Measurements from ENCODE around the gene NUTM1. TPM values are rescaled to one million over a fixed set of nuclear protein-coding genes. Genes with fewer than 3 reads are reported as not detected.
"Not testable (repeated sequence)": the region's sequence is repeated elsewhere in the genome, so short reads cannot be mapped to it uniquely, and the experiment has no call there.

The NUTM1 gene
- total RNA-seq, 1 donor from 2014 or later = not detected

DNA sequence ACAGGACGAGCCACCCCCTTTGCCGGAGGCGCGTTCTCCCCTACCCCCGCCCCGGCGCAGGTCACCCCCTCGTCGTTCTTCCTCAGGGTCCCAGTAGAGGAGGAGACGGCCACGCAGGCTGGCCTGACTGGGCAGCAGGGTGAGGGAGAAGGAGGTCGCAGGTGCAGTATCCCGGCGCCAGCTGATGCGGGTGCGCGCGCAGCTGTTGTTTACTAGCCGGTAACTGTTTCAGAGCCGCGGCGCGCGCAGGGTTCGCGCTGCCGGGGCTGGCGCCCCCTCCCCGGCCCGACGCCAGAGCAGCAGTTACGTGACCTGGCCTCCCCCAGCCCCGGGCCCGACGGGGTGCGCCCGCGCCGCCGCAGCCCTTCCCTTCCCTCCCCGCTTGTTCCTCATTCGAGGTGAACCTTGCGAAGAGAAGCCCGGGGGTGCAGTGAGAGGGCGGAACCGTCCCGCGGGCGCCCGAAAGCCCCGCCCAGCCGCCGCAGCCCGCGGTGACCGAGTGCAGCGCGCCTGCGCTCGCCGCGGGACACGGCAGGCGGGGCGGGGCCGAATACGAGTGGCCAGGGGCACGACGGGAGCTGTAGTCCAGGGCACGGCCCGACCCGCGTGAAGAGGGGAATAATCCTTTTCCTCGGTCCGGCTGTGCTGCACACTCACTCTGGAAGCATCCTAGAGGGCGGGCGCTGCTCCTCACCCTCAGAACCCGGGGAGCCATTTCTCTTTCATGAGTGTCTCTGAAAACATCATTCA is 5.4 kb upstream of the NUTM1 start, which contains the start of gene SLC12A6:
SLC12A6 (minus strand) TSS at position 225 of the 750 bp plus-strand sequence. CDS start 1,101 bp downstream, outside the sequence.
- DNase-seq (ENCODE audit: low spot score) = peak; percentile 94

DNA sequence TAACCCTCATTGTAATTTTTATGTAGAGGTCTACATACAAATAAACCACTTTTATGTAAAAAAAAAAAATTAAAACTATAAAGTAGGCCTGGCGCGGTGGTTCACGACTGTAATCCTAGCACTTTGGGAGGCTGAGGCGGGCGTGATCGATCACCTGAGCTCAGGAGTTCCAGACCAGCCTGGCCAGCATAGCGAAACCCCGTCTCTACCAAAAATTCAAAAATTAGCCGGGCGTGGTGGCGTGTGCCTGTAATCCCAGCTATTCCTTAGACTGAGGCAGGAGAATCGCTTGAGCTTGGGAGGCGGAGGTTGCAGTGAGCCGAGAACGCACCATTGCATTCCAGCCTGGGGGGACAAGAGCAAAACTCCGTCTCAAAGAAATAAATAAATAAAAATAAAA is 4.8 kb upstream of the NUTM1 start:
- DNase-seq (ENCODE audit: low spot score) = no peak

DNA sequence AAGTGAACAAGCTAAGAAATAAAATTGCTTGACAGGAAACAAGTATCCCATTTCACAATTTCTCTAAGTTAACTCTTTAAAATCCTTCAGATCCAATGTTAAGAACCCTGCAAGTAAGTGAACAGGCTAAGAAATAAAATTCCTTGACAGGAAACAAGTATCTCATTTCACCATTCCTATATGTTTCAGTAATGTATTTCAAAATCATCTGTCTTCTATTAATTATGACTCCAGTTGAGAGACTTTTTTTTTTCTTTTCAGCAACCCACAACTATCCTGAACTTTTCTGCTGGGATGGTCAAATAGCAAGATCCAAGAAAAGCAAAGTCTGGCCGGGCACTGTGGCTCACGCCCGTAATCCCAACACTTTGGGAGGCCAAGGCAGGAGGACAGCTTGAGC is 3.2 kb upstream of the NUTM1 start:
- no peak for DNase-seq (ENCODE audit: low spot score)

- DNase-seq (ENCODE audit: low spot score) = no peak
These were observed 1.5 kb upstream of the NUTM1 start for GRCh38 chr15:34341381-34342212.

DNA sequence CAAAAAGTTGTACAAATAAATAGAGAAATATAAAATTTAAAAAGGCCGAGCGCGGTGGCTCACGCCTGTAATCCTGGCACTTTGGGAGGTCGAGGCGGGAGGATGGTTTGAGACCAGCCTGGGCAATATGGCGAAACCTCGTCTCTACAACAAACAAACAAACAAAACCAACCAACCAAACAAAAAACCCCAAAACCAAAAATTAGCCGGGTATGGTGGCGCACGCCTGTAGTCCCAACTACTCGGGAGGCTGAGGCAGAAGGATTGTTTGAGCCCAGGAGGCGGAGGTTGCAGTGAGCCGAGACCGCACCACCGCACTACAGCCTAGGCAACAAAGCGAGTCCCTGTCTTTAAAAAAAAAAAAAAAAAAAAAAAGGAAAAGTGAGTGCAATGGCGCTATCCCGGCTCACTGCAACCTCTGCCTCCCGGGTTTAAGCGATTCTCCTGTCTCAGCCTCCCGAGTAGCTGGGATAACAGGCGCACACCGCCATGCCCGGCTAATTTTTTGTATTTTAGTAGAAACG is 840 bp upstream of the NUTM1 start:
- not testable (repeated sequence) for DNase-seq (ENCODE audit: low spot score)

DNA sequence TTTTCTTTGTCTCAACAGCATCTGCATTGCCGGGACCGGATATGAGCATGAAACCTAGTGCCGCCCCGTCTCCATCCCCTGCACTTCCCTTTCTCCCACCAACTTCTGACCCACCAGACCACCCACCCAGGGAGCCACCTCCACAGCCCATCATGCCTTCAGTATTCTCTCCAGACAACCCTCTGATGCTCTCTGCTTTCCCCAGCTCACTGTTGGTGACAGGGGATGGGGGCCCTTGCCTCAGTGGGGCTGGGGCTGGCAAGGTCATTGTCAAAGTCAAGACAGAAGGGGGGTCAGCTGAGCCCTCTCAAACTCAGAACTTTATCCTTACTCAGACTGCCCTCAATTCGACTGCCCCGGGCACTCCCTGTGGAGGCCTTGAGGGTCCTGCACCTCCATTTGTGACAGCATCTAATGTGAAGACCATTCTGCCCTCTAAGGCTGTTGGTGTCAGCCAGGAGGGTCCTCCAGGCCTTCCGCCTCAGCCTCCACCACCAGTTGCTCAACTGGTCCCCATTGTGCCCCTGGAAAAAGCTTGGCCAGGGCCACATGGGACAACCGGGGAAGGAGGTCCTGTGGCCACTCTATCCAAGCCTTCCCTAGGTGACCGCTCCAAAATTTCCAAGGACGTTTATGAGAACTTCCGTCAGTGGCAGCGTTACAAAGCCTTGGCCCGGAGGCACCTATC is 5.0 kb downstream of the NUTM1 start:
- no peak for DNase-seq (ENCODE audit: low spot score)

DNA sequence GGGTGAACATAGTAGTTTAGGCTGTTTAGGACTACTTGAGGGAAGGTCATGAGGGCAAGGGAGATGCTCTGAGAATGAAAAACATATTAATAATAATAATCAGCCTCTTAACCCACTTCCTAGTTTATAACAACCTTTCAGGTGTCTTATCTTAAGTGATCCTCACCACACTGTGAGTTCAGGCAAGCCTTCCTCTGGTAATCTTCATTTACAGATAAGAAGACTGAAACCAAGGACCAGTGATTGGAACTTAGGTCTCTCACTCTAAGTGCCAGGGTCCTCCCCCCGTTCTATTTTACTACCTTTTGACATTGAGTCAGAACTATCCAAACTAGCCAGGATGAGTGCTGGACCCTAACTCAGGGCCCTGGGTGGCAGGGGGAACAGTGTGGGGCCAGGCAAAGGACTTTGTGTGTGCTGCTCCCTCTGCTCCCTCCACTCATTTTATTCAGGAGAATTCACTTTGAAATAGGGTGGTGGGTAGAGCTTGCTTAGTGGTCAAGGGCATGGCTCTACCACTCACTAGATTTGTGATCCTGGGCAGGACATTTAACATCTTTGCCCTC is 5.7 kb downstream of the NUTM1 start:
- DNase-seq (ENCODE audit: low spot score) = no peak

GRCh38 chr15:34349769-34350168 is 6.7 kb downstream of the NUTM1 start:
- no peak for DNase-seq (ENCODE audit: low spot score)

DNA sequence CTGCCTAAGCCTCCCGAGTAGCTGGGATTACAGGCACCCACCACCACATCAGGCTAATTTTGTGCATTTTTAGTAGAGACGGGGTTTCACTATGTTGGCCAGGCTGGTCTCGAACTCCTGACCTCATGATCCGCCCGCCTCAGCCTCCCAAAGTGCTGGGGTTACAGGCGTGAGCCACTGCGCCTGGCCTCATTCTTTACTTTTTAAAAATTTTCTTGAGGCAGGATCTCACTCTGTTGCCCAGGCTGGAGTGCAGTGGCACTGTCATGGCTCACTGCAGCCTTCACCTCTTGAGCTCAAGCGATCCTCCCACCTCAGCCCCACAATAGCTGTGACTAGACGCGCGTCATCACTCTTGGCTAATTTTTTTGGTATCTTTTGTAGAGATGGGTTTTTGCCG is 9.9 kb downstream of the NUTM1 start:
- not testable (repeated sequence) for DNase-seq (ENCODE audit: low spot score)

DNA sequence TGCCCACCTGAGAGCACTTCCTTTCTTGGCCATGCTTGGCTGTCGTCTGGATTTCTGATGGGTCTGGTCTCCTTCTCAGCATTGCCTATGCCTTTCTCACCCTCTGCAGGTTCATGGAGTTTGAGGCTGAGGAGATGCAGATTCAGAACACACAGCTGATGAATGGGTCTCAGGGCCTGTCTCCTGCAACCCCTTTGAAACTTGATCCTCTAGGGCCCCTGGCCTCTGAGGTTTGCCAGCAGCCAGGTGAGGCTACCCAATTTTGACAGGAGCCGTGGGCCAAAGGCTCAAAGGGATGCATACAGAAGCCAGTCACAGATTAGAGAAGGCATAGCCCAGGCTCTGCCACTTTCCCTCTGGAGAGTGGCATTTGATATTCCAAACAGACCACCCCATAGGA is 10.5 kb downstream of the NUTM1 start:
- DNase-seq (ENCODE audit: low spot score) = no peak

DNA sequence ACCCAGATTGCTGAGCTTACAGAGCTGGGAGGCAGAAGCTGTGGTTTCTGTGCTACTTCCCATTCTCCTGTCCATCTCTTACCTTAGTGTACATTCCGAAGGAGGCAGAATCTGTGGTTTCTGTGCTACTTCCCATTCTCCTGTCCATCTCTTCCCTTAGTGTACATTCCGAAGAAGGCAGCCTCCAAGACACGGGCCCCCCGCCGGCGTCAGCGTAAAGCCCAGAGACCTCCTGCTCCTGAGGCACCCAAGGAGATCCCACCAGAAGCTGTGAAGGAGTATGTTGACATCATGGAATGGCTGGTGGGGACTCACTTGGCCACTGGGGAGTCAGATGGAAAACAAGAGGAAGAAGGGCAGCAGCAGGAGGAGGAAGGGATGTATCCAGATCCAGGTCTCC is 11.2 kb downstream of the NUTM1 start:
- no peak for DNase-seq (ENCODE audit: low spot score)

DNA sequence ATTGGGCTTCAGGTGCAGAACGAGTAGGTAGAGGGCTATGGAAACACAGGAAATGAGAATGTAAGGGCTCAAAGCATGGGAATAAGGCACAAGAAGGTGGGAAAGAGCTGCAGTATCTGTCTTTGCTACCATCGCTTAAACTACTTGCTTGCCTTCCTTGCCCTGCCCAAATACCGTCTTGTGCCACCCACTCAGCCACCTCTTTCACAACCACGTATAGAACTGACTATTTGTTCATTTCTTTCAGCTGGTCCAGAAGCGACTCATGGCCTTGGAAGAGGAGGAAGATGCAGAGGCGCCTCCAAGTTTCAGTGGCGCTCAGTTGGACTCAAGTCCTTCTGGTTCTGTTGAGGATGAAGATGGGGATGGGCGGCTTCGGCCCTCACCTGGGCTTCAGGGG is 12.1 kb downstream of the NUTM1 start:
- no peak for DNase-seq (ENCODE audit: low spot score)

- no peak for DNase-seq (ENCODE audit: low spot score)
These were observed 14.5 kb downstream of the NUTM1 start for GRCh38 chr15:34357653-34358052.

DNA sequence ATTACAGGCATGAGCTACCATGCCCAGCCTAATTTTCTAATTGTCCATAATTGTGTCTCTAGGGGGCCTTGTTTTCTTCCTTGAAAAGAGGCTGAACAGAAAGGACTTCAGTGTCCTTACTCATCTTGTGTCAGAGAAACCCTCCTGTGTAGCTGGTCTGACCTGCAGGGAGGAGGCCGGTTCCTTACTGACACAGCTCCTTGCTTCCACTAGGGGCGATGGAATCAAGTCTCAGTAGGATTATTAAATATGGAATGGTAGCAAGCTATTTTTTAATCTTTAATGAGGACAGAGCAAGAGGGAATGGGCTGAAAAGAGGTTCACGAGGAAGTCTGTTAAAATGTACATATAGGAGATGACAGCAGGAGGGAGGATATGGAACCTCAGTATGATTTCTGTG is 15.3 kb downstream of the NUTM1 start:
- DNase-seq (ENCODE audit: low spot score) = no peak

DNA sequence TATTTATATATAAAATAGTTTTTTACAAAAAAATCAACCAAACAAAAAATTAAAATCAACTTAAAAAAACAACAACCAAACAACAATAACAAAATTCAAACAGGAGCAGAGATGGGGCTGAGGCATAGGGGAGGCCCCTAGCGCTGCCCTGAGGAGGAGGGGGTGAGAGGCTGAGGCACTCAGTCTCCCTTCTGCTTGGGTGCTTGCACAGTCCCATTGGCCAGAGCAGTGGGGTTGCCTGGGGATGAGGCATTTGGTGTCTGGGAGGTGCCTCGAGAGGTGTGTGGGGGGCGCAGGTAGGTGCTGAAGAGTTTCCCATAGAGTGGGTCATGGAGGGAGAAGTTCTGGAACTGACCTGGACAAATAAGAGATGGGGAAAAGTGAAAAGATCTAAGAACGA is 15.8 kb downstream of the NUTM1 start:
- no peak for DNase-seq (ENCODE audit: low spot score)

- DNase-seq (ENCODE audit: low spot score) = no peak
These were observed 16.3 kb downstream of the NUTM1 start for GRCh38 chr15:34359416-34359815.

GRCh38 chr15:34360298-34360697 is 17.2 kb downstream of the NUTM1 start:
- peak; percentile 47 for DNase-seq (ENCODE audit: low spot score)

GRCh38 chr15:34361278-34361677 is 18.2 kb downstream of the NUTM1 start:
- no peak for DNase-seq (ENCODE audit: low spot score)

- no peak for DNase-seq (ENCODE audit: low spot score)
These were observed 19.1 kb downstream of the NUTM1 start for GRCh38 chr15:34362047-34362773.

DNA sequence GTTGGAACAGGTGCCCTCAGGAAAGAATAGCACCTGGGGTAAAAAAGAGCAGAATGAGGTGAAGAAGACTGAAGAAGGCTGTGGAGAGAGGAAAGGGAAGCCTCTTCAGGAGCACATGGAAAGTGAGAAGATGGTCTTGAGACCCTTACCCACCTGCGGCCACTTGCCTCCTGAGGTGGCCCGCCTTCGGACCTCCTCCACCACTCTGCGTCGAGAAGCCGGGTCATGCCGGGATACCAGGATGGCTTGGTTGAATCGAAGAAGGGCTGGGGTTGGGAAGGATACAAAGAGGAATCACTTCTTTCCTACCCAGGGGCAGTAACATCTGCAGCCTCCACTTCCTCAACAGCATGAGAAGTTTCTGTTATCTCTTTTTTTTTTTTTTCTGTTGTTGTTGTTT is 20.9 kb downstream of the NUTM1 start:
- DNase-seq (ENCODE audit: low spot score) = no peak

Measured in umbilical cord (tissue), 2 donors.